HepG2 (cell line): ENCODE results near the gene KIFAP3. TPM values are rescaled to one million over a fixed set of nuclear protein-coding genes. Genes with fewer than 3 reads are reported as not detected.

Experiments used
- ATAC-seq: fragments of 200-7000 bp; cut with Tn5 transposase; 3 replicates; pipeline ENCODE4 v1.9.1; 2020; ENCODE audit warnings: mild to moderate bottlenecking, moderate library complexity
- BruUV-seq: library from RNA; stranded (reverse); fragments of 400-500 nt; replicated peaks from 2 replicates; lab custom pipeline; 2021; lab: Mats Ljungman, UMichigan
- CTCF ChIA-PET: fragments of 300-600 bp; formaldehyde crosslinking; extraction: SDS; loops from one replicate; lab custom pipeline; 2021; ENCODE audit warnings: low total read pairs, inconsistent platforms, low intra/inter-chr PET ratio; lab: Yijun Ruan, JAX
- POLR2A ChIA-PET: fragments of 350-600 bp; sonication (Branson Sonifier 250); formaldehyde crosslinking; loops from one replicate; lab custom pipeline; 2020; ENCODE audit warnings: antibody characterized with exemption, inconsistent platforms; lab: Yijun Ruan, JAX
- DNase-seq: peaks from one replicate; pipeline ENCODE4 v3.0.0-alpha.2; 2015; ENCODE audit warnings: low spot score
- FAIRE-seq: peaks from 3 replicates; lab custom pipeline; 2011; peaks lifted over from hg19 to GRCh38; lab: Jason Lieb, UNC
- H2AFZ ChIP-seq: one replicate; pipeline ENCODE4 v1.6.1; 2011; ENCODE audit warnings: low read length, inconsistent platforms
- H3K27ac ChIP-seq: fragments of 300-600 bp; 3 replicates; pipeline ENCODE4 v1.8.0; 2011; ENCODE audit warnings: mixed run types, mild to moderate bottlenecking, mixed read lengths, low read length, inconsistent platforms; ENCODE audit not compliant: insufficient read depth; ENCODE audit errors: extremely low read length
- H3K27me3 ChIP-seq, 2 experiments: fragments of 200-600 bp in 1 of 2; 2 replicates in 1 of 2; 3 replicates in 1 of 2; pipeline versions ENCODE4 v1.6.0 to v1.8.0; 2011; ENCODE audit warnings: low read length in 2 of 2, mild to moderate bottlenecking in 2 of 2, moderate library complexity in 2 of 2, inconsistent platforms in 1 of 2; ENCODE audit not compliant: insufficient read depth in 2 of 2, control insufficient read depth in 1 of 2
- H3K36me3 ChIP-seq, 2 experiments: fragments of 200-600 bp in 1 of 2; replicated peaks in 1 of 2; 2 replicates in 1 of 2; 3 replicates in 1 of 2; pipeline versions ENCODE4 v1.5.1 to v1.8.0; 2011; ENCODE audit warnings: low read length in 2 of 2, inconsistent platforms in 1 of 2; ENCODE audit not compliant: insufficient read depth in 2 of 2, control insufficient read depth in 1 of 2
- H3K4me1 ChIP-seq: 2 replicates; pipeline ENCODE4 v1.5.1; 2012; ENCODE audit warnings: low read length, inconsistent platforms; ENCODE audit not compliant: insufficient read depth
- H3K4me2 ChIP-seq: 2 replicates; pipeline ENCODE4 v1.6.0; 2011; ENCODE audit warnings: low read depth, low read length, inconsistent platforms
- H3K4me3 ChIP-seq, 3 experiments: fragments of 200-600 bp in 1 of 3; sonication (generic), shearing (Covaris generic) in 1 of 3; replicated peaks in 1 of 3; 2 replicates each; pipeline ENCODE4 v1.5.1; 2011 to 2016; ENCODE audit warnings: low read length in 3 of 3, inconsistent platforms in 2 of 3, low read depth in 2 of 3, mild to moderate bottlenecking in 2 of 3, control low read depth in 1 of 3, mixed read lengths in 1 of 3; ENCODE audit not compliant: insufficient read depth in 1 of 3
- H3K79me2 ChIP-seq: one replicate; pipeline ENCODE4 v1.6.1; 2011; ENCODE audit warnings: low read length, inconsistent platforms; ENCODE audit not compliant: insufficient read depth
- H3K9ac ChIP-seq: 2 replicates; pipeline ENCODE4 v1.6.0; 2011; ENCODE audit warnings: mild to moderate bottlenecking, low read depth, low read length, inconsistent platforms; ENCODE audit not compliant: insufficient read depth
- H3K9me3 ChIP-seq: 2 replicates; pipeline ENCODE4 v1.5.1; 2012; ENCODE audit warnings: mild to moderate bottlenecking, low read length
- H4K20me1 ChIP-seq: 2 replicates; pipeline ENCODE4 v1.6.0; 2011; ENCODE audit warnings: inconsistent platforms, mild to moderate bottlenecking, low read length, moderate library complexity; ENCODE audit not compliant: insufficient read depth
- EZH2 ChIP-seq: conservative IDR thresholded peaks from 2 replicates; pipeline ENCODE4 v1.6.1; 2012; ENCODE audit warnings: mild to moderate bottlenecking, low read depth, low read length, moderate library complexity
- HES4 ChIP-seq: sonication (generic); formaldehyde crosslinking; IDR thresholded peaks from 2 replicates; pipeline ENCODE4 v1.9.0; 2021; ENCODE audit warnings: mild to moderate bottlenecking, missing genetic modification reagents, borderline replicate concordance
- MAFF ChIP-seq: IDR thresholded peaks from 2 replicates; pipeline ENCODE4 v1.6.1; 2011; ENCODE audit warnings: low read depth, low read length, improper control_type of control experiment
- MAFK ChIP-seq, 2 experiments: IDR thresholded peaks in 1 of 2; conservative IDR thresholded peaks in 1 of 2; 2 replicates each; pipeline ENCODE4 v1.6.1; 2011; ENCODE audit warnings: improper control_type of control experiment in 2 of 2, low read length in 2 of 2
- POGK ChIP-seq: sonication (generic); formaldehyde crosslinking; conservative IDR thresholded peaks from 2 replicates; pipeline ENCODE4 v1.8.0; 2022; ENCODE audit warnings: mild to moderate bottlenecking, moderate library complexity, missing genetic modification reagents
- RBM39 ChIP-seq: fragments of 200-400 bp; formaldehyde crosslinking; IDR thresholded peaks from one replicate; pipeline ENCODE4 v1.6.1; 2018; ENCODE audit warnings: antibody characterized with exemption, mild to moderate bottlenecking, low read depth, low read length; ENCODE audit not compliant: poor library complexity, severe bottlenecking
- ZBTB7A ChIP-seq: sonication (generic); formaldehyde crosslinking; IDR thresholded peaks from 2 replicates; pipeline ENCODE4 v1.8.0; 2022; ENCODE audit warnings: mild to moderate bottlenecking, missing genetic modification reagents
- ZNF780A ChIP-seq: sonication (generic); formaldehyde crosslinking; IDR thresholded peaks from 2 replicates; pipeline ENCODE4 v1.8.0; 2022; ENCODE audit warnings: mild to moderate bottlenecking, missing genetic modification reagents, moderate library complexity
- ZSCAN9 ChIP-seq: IDR thresholded peaks from 2 replicates; pipeline ENCODE4 v1.6.1; 2016; ENCODE audit warnings: borderline replicate concordance
- WGBS: methylation state at CpG from one replicate; pipeline ENCODE4 v1.1.6; 2017; ENCODE audit warnings: low lambda C conversion rate; 5-methylcytosine and 5-hydroxymethylcytosine counted together
- in situ Hi-C: cut with HindIII; loops from 2 replicates; pipeline ENCODE4 v1.10.0; 2017; ENCODE audit warnings: low pct_unique_long_range_greater_than_20kb; ENCODE audit not compliant: extremely low pct_ligation_motif_present
- intact Hi-C: fragments of 100-400 bp; cut with micrococcal nuclease; formaldehyde crosslinking; loops from one replicate; pipeline ENCODE4 v1.10.0; 2022; ENCODE audit not compliant: unreplicated experiment
- polyA plus RNA-seq, 8 experiments: library from polyadenylated mRNA; depleted of rRNA in 3 of 8; stranded (reverse) in 7 of 8; unstranded in 1 of 8; fragments of >200 nt; fragmentation: Illumina TruSeq in 4 of 8; extraction: Trizol in 4 of 8; gene quantifications; 2 replicates each; pipeline versions ENCODE4 v1.2.1 to v1.2.3, GENCODE V29; 2011 to 2016; ENCODE audit warnings: low read depth in 4 of 8, missing spikeins in 1 of 8, mixed read lengths in 1 of 8; ENCODE audit not compliant: insufficient read depth in 1 of 8
- total RNA-seq, 5 experiments: library from RNA; depleted of rRNA; stranded (reverse); fragments of >200 nt; fragmentation: Illumina TruSeq; extraction: Trizol; gene quantifications; 2 replicates each; pipeline ENCODE4 v1.2.3, GENCODE V29; 2016; ENCODE audit warnings: low read depth in 1 of 5

Gene KIFAP3
- total and polyA plus RNA-seq, 2 of the 13 experiments (the other 11 are each of a cell fraction or from before 2014, with no cell fraction given), result 3.4 to 10.0 TPM

GRCh38 chr1:169985757-169986156 is 88.7 kb downstream of the KIFAP3 start:
- in situ Hi-C loops, result no loop called here
- no peaks in the 10 kb centered on the region for H4K20me1 ChIP-seq
- H3K9ac ChIP-seq, result no peak overlapping the region
- no peak for ATAC-seq
- no peak overlapping the region for H3K27ac ChIP-seq
- ChIA-PET POLR2A (no interaction called here), CTCF (no interaction called here)
- BruUV-seq, result no TSS peak
- H3K4me2 ChIP-seq, result no peak overlapping the region
- no peak overlapping the region for H3K4me3 ChIP-seq
- intact Hi-C loops, result no loop called here
- no peak for FAIRE-seq
- TF ChIP-seq MAFK (conservative IDR thresholded peaks at IDR 0.05 in 1 of 2, IDR thresholded peaks at IDR 0.05 in 1 of 2; ENCODE audit: low read length in 2 of 2) (peak; percentile 90 to 95), EZH2 (no peak), RBM39 (no peak), ZNF780A (no peak), ZBTB7A (CRISPR knock-in tag) (no peak), MAFF (peak; percentile 92), ZSCAN9 (CRISPR knock-in tag) (no peak), HES4 (CRISPR knock-in tag) (no peak), POGK (CRISPR knock-in tag) (no peak)
- no peaks in the 10 kb centered on the region; a peak in 1 of 5 replicates for H3K27me3 ChIP-seq
- 92% methylated on average over 1 of the region's 1 CpG for WGBS
- H2AFZ ChIP-seq, result no peak overlapping the region
- H3K36me3 ChIP-seq, result no peaks in the 10 kb centered on the region
- no peaks in the 10 kb centered on the region for H3K4me1 ChIP-seq
- no peaks in the 10 kb centered on the region for H3K79me2 ChIP-seq
- no peaks in the 10 kb centered on the region for H3K9me3 ChIP-seq
- DNase-seq, result no peak
